IPS-15b (cell line): ENCODE data around the gene ARID1B.

Source experiments
- H3K27me3 ChIP-seq: one replicate; pipeline ENCODE4 v1.6.1; 2013; ENCODE audit warnings: low read length; ENCODE audit not compliant: control insufficient read depth, insufficient read depth
- H3K36me3 ChIP-seq: one replicate; pipeline ENCODE4 v1.6.1; 2013; ENCODE audit warnings: low read length; ENCODE audit not compliant: control insufficient read depth, insufficient read depth
- H3K4me1 ChIP-seq: one replicate; pipeline ENCODE4 v1.6.1; 2013; ENCODE audit warnings: mild to moderate bottlenecking, low read length; ENCODE audit not compliant: control insufficient read depth, insufficient read depth
- H3K4me3 ChIP-seq: one replicate; pipeline ENCODE4 v1.5.1; 2013; ENCODE audit warnings: low read depth, low read length
- H3K9ac ChIP-seq: one replicate; pipeline ENCODE4 v1.6.1; 2013; ENCODE audit warnings: low read depth, mild to moderate bottlenecking, low read length
- H3K9me3 ChIP-seq: one replicate; pipeline ENCODE4 v1.6.1; 2013; ENCODE audit warnings: mild to moderate bottlenecking, low read length; ENCODE audit not compliant: control insufficient read depth, insufficient read depth

Gene ARID1B

GRCh38 chr6:156851454-156851921 is 74.3 kb downstream of the ARID1B start:
- H3K4me1 ChIP-seq: peaks cover 64% of the 10 kb centered on the region
- H3K4me3 ChIP-seq: no peak overlapping the region
- H3K36me3 ChIP-seq: no peaks in the 10 kb centered on the region
- no peak overlapping the region for H3K9ac ChIP-seq
- H3K9me3 ChIP-seq: no peaks in the 10 kb centered on the region
- no peaks in the 10 kb centered on the region for H3K27me3 ChIP-seq

GRCh38 chr6:156852147-156852857 is 75.1 kb downstream of the ARID1B start:
- H3K4me3 ChIP-seq: peak overlapping the region; percentile 24
- H3K9ac ChIP-seq: no peak overlapping the region
- H3K36me3 ChIP-seq: no peaks in the 10 kb centered on the region
- no peaks in the 10 kb centered on the region for H3K9me3 ChIP-seq
- no peaks in the 10 kb centered on the region for H3K27me3 ChIP-seq
- H3K4me1 ChIP-seq: peaks cover 60% of the 10 kb centered on the region

- Histone ChIP-seq H3K36me3 (no peaks in the 10 kb centered on the region), H3K9ac (no peak overlapping the region), H3K4me1 (peaks cover 57% of the 10 kb centered on the region), H3K4me3 (peak overlapping the region; percentile 24), H3K27me3 (no peaks in the 10 kb centered on the region), H3K9me3 (no peaks in the 10 kb centered on the region)
Measured at GRCh38 chr6:156852858-156853216, 75.7 kb downstream of the ARID1B start.

DNA sequence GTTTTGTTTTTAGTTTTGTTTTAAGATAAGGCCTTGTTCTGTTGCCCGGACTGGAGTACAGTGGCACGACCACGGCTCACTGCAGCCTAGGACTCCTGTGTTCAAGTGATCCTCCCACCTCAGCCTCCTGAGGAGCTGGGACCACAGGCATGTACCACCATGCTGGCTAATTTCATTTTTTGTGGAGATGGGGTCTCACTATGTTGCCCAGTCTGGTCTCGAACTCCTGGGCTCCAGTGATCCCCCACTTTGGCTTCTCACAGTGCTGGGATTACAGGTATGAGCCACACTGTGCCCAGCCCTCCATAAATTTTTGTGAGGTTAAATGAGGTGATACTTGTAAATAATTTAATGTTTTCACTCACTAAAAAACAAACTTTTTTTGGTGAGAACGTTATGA is 76.6 kb downstream of the ARID1B start:
- Histone ChIP-seq H3K27me3 (no peaks in the 10 kb centered on the region), H3K4me1 (peaks cover 51% of the 10 kb centered on the region), H3K36me3 (no peaks in the 10 kb centered on the region), H3K9ac (no peak overlapping the region), H3K4me3 (no peak overlapping the region), H3K9me3 (no peaks in the 10 kb centered on the region)

DNA sequence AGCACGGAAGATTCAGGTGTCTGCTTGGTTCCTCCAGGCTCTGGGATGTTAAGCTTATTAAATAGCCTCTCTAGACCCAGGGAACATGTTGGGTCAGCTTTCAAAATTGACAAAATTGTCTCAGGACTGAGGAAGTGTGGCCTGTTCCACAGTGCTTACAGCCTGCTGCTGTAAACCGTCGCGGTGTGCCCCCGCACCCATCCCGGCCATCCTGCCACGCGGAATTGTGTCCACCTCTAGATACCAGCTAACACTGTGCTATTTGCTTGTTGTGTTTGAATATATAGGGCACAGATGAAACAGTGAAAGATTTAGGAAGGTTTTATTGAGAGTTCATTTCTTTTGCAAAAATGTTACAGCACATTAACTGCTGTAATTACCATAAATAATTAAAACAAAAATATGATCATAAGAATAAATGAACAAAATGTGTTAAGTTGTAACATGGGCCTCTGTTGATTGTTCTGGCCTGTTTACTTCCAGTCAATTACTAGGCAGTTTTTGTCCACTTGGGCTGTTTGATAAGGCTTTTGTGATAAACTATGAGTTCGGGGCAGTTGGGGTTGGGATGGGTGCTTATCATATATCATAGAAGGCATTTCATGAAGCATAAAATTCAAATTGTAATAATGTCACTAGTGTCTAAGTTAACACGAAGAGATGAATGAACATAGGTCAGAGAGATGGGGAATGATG is 77.4 kb downstream of the ARID1B start:
- no peaks in the 10 kb centered on the region for H3K9me3 ChIP-seq
- H3K4me3 ChIP-seq: no peak overlapping the region
- no peak overlapping the region for H3K9ac ChIP-seq
- no peaks in the 10 kb centered on the region for H3K27me3 ChIP-seq
- H3K36me3 ChIP-seq: no peaks in the 10 kb centered on the region
- H3K4me1 ChIP-seq: peaks cover 43% of the 10 kb centered on the region

GRCh38 chr6:156857573-156857972 is 80.4 kb downstream of the ARID1B start:
- H3K4me3 ChIP-seq: no peak overlapping the region
- H3K4me1 ChIP-seq: peaks cover 16% of the 10 kb centered on the region
- H3K9me3 ChIP-seq: no peaks in the 10 kb centered on the region

DNA sequence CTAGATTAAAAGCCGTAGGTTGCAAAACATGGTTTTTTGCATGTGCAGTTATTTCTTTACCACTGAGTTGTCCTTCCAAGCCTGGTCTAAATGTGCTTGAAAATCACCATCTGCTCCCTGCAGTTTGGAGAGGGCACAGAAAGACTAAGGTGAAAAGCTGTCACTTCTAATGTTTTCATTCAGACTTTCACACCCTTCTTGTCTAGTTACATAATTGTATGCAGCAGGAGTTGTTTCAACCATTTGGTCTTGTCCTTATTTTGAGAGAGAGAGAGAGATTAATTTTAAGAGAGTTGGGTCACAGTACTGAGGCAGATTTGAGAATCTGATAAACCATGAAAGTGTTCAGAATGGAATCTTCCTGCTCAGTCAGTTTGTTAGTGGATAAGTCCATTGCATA is 82.5 kb downstream of the ARID1B start:
- no peaks in the 10 kb centered on the region for H3K9me3 ChIP-seq
- peaks cover 3% of the 10 kb centered on the region for H3K4me1 ChIP-seq
- no peak overlapping the region for H3K4me3 ChIP-seq
- no peak overlapping the region for H3K9ac ChIP-seq
- no peaks in the 10 kb centered on the region for H3K27me3 ChIP-seq
- H3K36me3 ChIP-seq: no peaks in the 10 kb centered on the region

More at GRCh38 chr6:156857573-156857972, 80.4 kb downstream of the ARID1B start:
- no peaks in the 10 kb centered on the region for H3K27me3 ChIP-seq
- no peaks in the 10 kb centered on the region for H3K36me3 ChIP-seq
- no peak overlapping the region for H3K9ac ChIP-seq

GRCh38 chr6:156862711-156863110 is 85.5 kb downstream of the ARID1B start:
- H3K27me3 ChIP-seq: no peaks in the 10 kb centered on the region
- no peaks in the 10 kb centered on the region for H3K9me3 ChIP-seq
- H3K9ac ChIP-seq: no peak overlapping the region
- H3K4me1 ChIP-seq: peaks cover 13% of the 10 kb centered on the region
- H3K4me3 ChIP-seq: no peak overlapping the region
- no peaks in the 10 kb centered on the region for H3K36me3 ChIP-seq

DNA sequence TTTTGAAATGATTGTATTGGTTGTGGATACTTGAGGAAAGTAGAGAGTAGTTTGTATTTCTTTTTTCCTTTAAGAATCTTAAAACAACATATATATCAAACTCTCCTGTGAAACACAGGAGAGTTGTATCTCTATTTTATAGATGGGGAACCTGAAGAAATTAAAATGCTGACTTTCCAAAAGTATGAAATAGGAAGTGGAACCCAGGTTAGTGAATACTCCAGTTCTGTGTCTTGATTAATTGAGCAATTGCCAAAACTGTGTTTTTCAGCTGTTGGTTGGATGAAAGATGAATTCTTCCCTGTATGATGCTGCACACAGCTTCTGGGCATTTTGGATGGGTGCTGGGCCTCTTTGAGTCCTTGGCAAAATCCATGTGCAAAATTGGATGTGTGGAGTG is 86.3 kb downstream of the ARID1B start:
- no peaks in the 10 kb centered on the region for H3K9me3 ChIP-seq
- H3K9ac ChIP-seq: no peak overlapping the region
- H3K4me3 ChIP-seq: no peak overlapping the region
- H3K4me1 ChIP-seq: peaks cover 20% of the 10 kb centered on the region
- no peaks in the 10 kb centered on the region for H3K27me3 ChIP-seq
- H3K36me3 ChIP-seq: no peaks in the 10 kb centered on the region

DNA sequence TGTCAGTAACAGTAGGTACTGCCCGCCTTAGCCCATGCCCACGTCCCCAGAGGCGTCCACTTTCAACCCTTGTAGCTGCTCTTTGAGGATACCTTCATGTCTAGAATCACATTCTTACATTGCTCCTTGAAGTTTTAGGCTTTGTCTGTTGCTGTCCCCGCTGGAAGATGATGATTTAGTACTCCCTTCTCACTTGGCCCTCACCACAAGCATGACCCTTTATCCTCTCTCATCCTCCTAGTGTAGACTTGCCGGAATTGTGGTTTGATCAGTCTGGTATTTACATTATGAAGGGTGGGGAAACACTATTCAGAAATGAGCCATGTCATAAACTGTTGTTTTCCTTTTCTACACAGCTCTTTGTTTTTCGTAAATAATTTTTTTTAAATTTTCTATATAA is 87.4 kb downstream of the ARID1B start:
- H3K4me3 ChIP-seq: no peak overlapping the region

DNA sequence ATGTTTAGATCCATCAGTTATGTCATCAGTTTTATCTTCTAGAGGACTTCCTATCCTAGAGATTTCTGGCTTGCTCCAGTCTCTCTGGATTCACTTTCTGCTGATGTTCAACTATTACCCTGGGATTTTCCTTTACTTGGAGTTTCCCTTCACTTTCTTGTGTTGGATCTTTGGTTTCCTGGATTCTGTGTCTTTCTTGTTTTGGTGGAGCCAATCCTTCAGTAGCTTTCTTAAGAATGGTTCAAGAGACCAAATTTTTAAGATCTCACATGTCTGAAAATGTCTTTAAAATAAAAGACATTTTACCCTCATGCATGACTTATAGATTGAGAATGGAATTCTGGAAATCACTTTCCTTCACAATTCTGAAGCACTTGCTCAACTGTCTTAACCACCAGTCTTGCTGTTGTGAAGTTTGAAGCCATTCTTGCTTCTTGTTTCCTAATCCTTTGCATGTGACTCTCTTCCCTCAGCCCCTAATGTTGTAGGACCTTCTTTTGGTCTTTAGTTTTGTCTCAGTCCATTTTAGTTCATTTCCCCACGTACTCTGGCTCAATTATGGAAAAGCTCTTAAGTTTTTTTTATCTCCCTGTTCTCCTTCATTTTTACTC is 87.9 kb downstream of the ARID1B start:
- no peak overlapping the region for H3K9ac ChIP-seq

More for the DNA sequence above, 87.4 kb downstream of the ARID1B start:
- Histone ChIP-seq H3K9me3 (no peaks in the 10 kb centered on the region), H3K27me3 (no peaks in the 10 kb centered on the region), H3K9ac (no peak overlapping the region), H3K4me1 (peaks cover 30% of the 10 kb centered on the region), H3K36me3 (no peaks in the 10 kb centered on the region)

More for the DNA sequence above, 87.9 kb downstream of the ARID1B start:
- H3K4me3 ChIP-seq: no peak overlapping the region
- H3K4me1 ChIP-seq: peaks cover 32% of the 10 kb centered on the region
- H3K9me3 ChIP-seq: no peaks in the 10 kb centered on the region
- no peaks in the 10 kb centered on the region for H3K36me3 ChIP-seq
- no peaks in the 10 kb centered on the region for H3K27me3 ChIP-seq
